K562 (cell line): ENCODE results near the gene NOSIP. TPM values are rescaled to one million over a fixed set of nuclear protein-coding genes. Genes with fewer than 3 reads are reported as not detected.

ENCODE experiments used
- BCL6 ChIP-seq: fragments of 250-450 bp; sonication (Bioruptor Pico); IDR thresholded peaks from 2 replicates; pipeline ENCODE4 v1.4.0; 2020
- DNMT1 ChIP-seq: fragments of 450-650 bp; IDR thresholded peaks from 2 replicates; pipeline ENCODE4 v1.6.1; 2016; ENCODE audit warnings: antibody characterized with exemption, mild to moderate bottlenecking
- ETV1 ChIP-seq: fragments of 450-650 bp; conservative IDR thresholded peaks from 2 replicates; pipeline ENCODE4 v1.6.1; 2016; ENCODE audit warnings: missing genetic modification characterization, control low read depth, low read depth, missing compliant biosample characterization
- FOSL1 ChIP-seq: fragments of 200-800 bp; sonication (Bioruptor generic); conservative IDR thresholded peaks from 2 replicates; pipeline ENCODE4 v1.6.1; 2016; ENCODE audit warnings: missing genetic modification characterization, missing compliant biosample characterization
- GATAD2A ChIP-seq: fragments of 450-650 bp; IDR thresholded peaks from 2 replicates; pipeline ENCODE4 v1.6.1; 2017
- HDAC8 ChIP-seq: fragments of 450-650 bp; IDR thresholded peaks from 2 replicates; pipeline ENCODE4 v1.6.1; 2016; ENCODE audit warnings: mild to moderate bottlenecking, missing genetic modification characterization, moderate library complexity, missing compliant biosample characterization
- HIVEP1 ChIP-seq: fragments of 250-450 bp; sonication (Bioruptor Pico); IDR thresholded peaks from 2 replicates; pipeline ENCODE4 v1.4.0; 2020; ENCODE audit warnings: mild to moderate bottlenecking
- HOXB6 ChIP-seq: fragments of 250-450 bp; sonication (Bioruptor Pico); IDR thresholded peaks from 2 replicates; pipeline ENCODE4 v1.5.1; 2022; ENCODE audit warnings: mild to moderate bottlenecking, borderline replicate concordance
- IFI16 ChIP-seq: fragments of 250-450 bp; sonication (Bioruptor Pico); IDR thresholded peaks from 2 replicates; pipeline ENCODE4 v2.1.2; 2022; ENCODE audit warnings: mild to moderate bottlenecking, inconsistent platforms
- KLF6 ChIP-seq: fragments of 250-450 bp; sonication (Bioruptor Pico); IDR thresholded peaks from 2 replicates; pipeline ENCODE4 v1.4.0; 2020; ENCODE audit warnings: mild to moderate bottlenecking, moderate library complexity, borderline replicate concordance
- MEF2D ChIP-seq: conservative IDR thresholded peaks from 2 replicates; pipeline ENCODE4 v1.6.1; 2016; ENCODE audit warnings: low read depth, missing genetic modification characterization, missing compliant biosample characterization
- PHTF2 ChIP-seq: fragments of 250-450 bp; sonication (Bioruptor Pico); IDR thresholded peaks from 2 replicates; pipeline ENCODE4 v1.5.0; 2021; ENCODE audit warnings: mild to moderate bottlenecking
- ZNF140 ChIP-seq: fragments of 250-450 bp; sonication (Bioruptor Pico); IDR thresholded peaks from 2 replicates; pipeline ENCODE4 v1.8.0; 2021; ENCODE audit warnings: moderate library complexity, mild to moderate bottlenecking, inconsistent platforms
- ZNF354B ChIP-seq: fragments of 250-450 bp; sonication (Bioruptor Pico); IDR thresholded peaks from 2 replicates; pipeline ENCODE4 v1.4.0; 2020
- ZNF449 ChIP-seq: fragments of 250-450 bp; sonication (Bioruptor Pico); IDR thresholded peaks from 2 replicates; pipeline ENCODE4 v1.8.0; 2022; ENCODE audit warnings: moderate library complexity, mild to moderate bottlenecking, inconsistent platforms
- ZNF57 ChIP-seq: fragments of 450-650 bp; formaldehyde crosslinking; IDR thresholded peaks from 2 replicates; pipeline ENCODE4 v1.4.0; 2020; ENCODE audit warnings: mild to moderate bottlenecking, moderate library complexity
- ZNF592 ChIP-seq: fragments of 450-650 bp; IDR thresholded peaks from 2 replicates; pipeline ENCODE4 v1.6.1; 2017; ENCODE audit warnings: antibody characterized with exemption, mild to moderate bottlenecking
- ZNF766 ChIP-seq: fragments of 200-800 bp; sonication (Bioruptor generic); conservative IDR thresholded peaks from 2 replicates; pipeline ENCODE4 v1.6.1; 2016; ENCODE audit warnings: missing genetic modification characterization, missing compliant biosample characterization
- polyA plus RNA-seq, 8 experiments: library from polyadenylated mRNA; depleted of rRNA in 4 of 8; stranded (reverse) in 5 of 8; unstranded in 3 of 8; fragments of >200 nt; fragmentation: Nextera tagmentation in 2 of 8; fragmentation: Illumina TruSeq in 1 of 8; extraction: Ambion mirVana in 2 of 8; extraction: Trizol in 1 of 8; gene quantifications; 2 replicates each; pipeline versions ENCODE4 v1.2.1 to v1.2.3, GENCODE V29; 2011 to 2014; ENCODE audit warnings: inconsistent platforms in 1 of 8, missing spikeins in 1 of 8
- total RNA-seq, 7 experiments: library from RNA; depleted of rRNA in 6 of 7; stranded (reverse); fragments of >200 nt in 6 of 7; fragmentation: Illumina TruSeq in 2 of 7; extraction: Trizol in 2 of 7; gene quantifications; 2 replicates each; pipeline versions ENCODE4 v1.2.1 to v1.2.3, GENCODE V29; 2011 to 2021; ENCODE audit warnings: low replicate concordance in 1 of 7
- TF ChIP-seq, protein P1 (sequence below): fragments of 450-650 bp; IDR thresholded peaks from 2 replicates; pipeline ENCODE4 v1.6.1; 2016; ENCODE audit warnings: antibody characterized with exemption
- TF ChIP-seq, protein P2 (sequence below): fragments of 250-450 bp; sonication (Bioruptor Pico); IDR thresholded peaks from 2 replicates; pipeline ENCODE4 v1.8.0; 2022; ENCODE audit warnings: inconsistent platforms, mild to moderate bottlenecking, moderate library complexity, borderline replicate concordance

The NOSIP gene
- total and polyA plus RNA-seq, 9 of the 15 experiments (the other 6 are each of a cell fraction or from before 2014, with no cell fraction given) = 14.4 to 153 (median 79.9) TPM

DNA sequence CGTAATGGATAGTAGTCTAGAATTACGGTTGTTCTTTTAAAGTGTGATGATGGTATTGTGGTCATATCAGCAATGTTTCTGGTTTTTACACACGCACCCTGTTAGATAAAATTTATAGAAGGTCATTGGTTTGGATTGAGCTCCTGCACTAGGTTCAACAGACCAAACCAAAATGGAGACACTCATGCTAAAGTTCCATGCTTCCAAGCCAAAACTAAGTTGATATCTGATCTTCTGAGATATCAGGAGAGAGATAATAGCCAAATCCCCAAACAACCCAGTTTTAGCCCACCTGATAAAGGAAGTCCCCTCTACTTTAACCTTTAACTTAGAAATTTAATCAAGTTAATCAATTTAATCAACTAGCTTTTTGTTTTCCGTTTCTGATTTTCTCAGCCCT, 1.2 kb downstream of the NOSIP start (continued):
- no peak for TF ChIP-seq FOSL1 (tag)
- no peak for TF ChIP-seq HOXB6 (CRISPR knock-in tag)
- TF ChIP-seq ZNF766 (CRISPR knock-in tag) = peak; percentile 93
- TF ChIP-seq, protein P1, sequence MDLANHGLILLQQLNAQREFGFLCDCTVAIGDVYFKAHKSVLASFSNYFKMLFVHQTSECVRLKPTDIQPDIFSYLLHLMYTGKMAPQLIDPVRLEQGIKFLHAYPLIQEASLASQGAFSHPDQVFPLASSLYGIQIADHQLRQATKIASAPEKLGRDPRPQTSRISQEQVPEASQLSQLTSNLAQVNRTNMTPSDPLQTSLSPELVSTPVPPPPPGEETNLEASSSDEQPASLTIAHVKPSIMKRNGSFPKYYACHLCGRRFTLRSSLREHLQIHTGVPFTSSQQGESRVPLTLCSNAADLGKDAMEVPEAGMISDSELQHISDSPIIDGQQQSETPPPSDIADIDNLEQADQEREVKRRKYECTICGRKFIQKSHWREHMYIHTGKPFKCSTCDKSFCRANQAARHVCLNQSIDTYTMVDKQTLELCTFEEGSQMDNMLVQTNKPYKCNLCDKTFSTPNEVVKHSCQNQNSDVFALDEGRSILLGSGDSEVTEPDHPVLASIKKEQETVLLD = peak; percentile 42; the same call in 1 of the 2 replicates
- TF ChIP-seq KLF6 (CRISPR knock-in tag) = peak; percentile 95; the same call in 1 of the 2 replicates
- peak; percentile 69; the same call in 1 of the 2 replicates for TF ChIP-seq ZNF354B
- no peak for TF ChIP-seq PHTF2 (CRISPR knock-in tag)
- peak; percentile 38; the same call in 1 of the 2 replicates for TF ChIP-seq ETV1 (tag)
- TF ChIP-seq ZNF592 = peak; percentile 99
- TF ChIP-seq MEF2D (tag) = peak; percentile 92
- TF ChIP-seq, protein P2, sequence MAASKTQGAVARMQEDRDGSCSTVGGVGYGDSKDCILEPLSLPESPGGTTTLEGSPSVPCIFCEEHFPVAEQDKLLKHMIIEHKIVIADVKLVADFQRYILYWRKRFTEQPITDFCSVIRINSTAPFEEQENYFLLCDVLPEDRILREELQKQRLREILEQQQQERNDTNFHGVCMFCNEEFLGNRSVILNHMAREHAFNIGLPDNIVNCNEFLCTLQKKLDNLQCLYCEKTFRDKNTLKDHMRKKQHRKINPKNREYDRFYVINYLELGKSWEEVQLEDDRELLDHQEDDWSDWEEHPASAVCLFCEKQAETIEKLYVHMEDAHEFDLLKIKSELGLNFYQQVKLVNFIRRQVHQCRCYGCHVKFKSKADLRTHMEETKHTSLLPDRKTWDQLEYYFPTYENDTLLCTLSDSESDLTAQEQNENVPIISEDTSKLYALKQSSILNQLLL (CRISPR knock-in tag) = no peak
- 0 out of 2 replicates have a peak, but pooled peaks have one; percentile 72 for TF ChIP-seq ZNF57 (CRISPR knock-in tag)
- peak; percentile 88 for TF ChIP-seq ZNF449
- TF ChIP-seq BCL6 = peak; percentile 64
- TF ChIP-seq ZNF140 = 0 out of 2 replicates have a peak, but pooled peaks have one; percentile 50
- peak; percentile 86 for TF ChIP-seq HIVEP1 (CRISPR knock-in tag)
- no peak for TF ChIP-seq DNMT1
- peak; percentile 30; the same call in 1 of the 2 replicates for TF ChIP-seq GATAD2A
- peak; percentile 91 for TF ChIP-seq HDAC8 (tag)
- TF ChIP-seq IFI16 = peak; percentile 80
